Measurements from ENCODE around the gene TTC7B. TPM values are rescaled to one million over a fixed set of nuclear protein-coding genes. Genes with fewer than 3 reads are reported as not detected.

TTC7B gene
- total RNA-seq, 2 experiments from 2014 or later: 5.6 to 7.8 TPM

- Mint-ChIP-seq H3K27ac (no peak overlapping the region), H3K4me3 (no peak overlapping the region), H3K36me3 (ENCODE audit: low read depth) (no peaks in the 10 kb centered on the region), H3K9me3 (no peaks in the 10 kb centered on the region), H3K27me3 (peaks cover 2% of the 10 kb centered on the region), H3K4me1 (ENCODE audit: low read depth) (peaks cover under 1% of the 10 kb centered on the region)
- no peak for TF ChIP-seq CTCF (IDR thresholded peaks at IDR 0.05)
- ATAC-seq (no peak), DNase-seq (no peak)
- CTCF ChIA-PET: interaction anchor here (1.0 kb wide), 1 partner anchor 17 kb away, joined by 3 read pairs; no protein-coding TSS in a partner anchor
- POLR2A ChIA-PET: interaction anchor here (1.0 kb wide), 1 partner anchor 14 kb away, joined by 3 read pairs; no protein-coding TSS in a partner anchor
- intact Hi-C loops (cut with micrococcal nuclease): no loop called here
Measured at GRCh38 chr14:90714811-90715210, 101.4 kb downstream of the TTC7B start.

GRCh38 chr14:90704738-90705392, 111.4 kb downstream of the TTC7B start:
- no peak for DNase-seq
- no peaks in the 10 kb centered on the region for H3K9me3 Mint-ChIP-seq
- ChIA-PET CTCF (interaction anchor here (1.2 to 1.7 kb wide), 2 partner anchors 10 to 12 kb away, joined by 3 to 4 read pairs; no protein-coding TSS in a partner anchor), POLR2A (no interaction called here)
- intact Hi-C loops (cut with micrococcal nuclease): no loop called here
- H3K4me3 Mint-ChIP-seq: no peak overlapping the region
- H3K27me3 Mint-ChIP-seq: no peaks in the 10 kb centered on the region
- no peak overlapping the region for H3K27ac Mint-ChIP-seq
- no peaks in the 10 kb centered on the region for H3K36me3 Mint-ChIP-seq (ENCODE audit: low read depth)
- ATAC-seq: no peak
- H3K4me1 Mint-ChIP-seq (ENCODE audit: low read depth): no peaks in the 10 kb centered on the region
- TF ChIP-seq CTCF (IDR thresholded peaks at IDR 0.05): no peak

GRCh38 chr14:90703841-90704737, 112.1 kb downstream of the TTC7B start:
- Mint-ChIP-seq H3K4me1 (ENCODE audit: low read depth) (no peaks in the 10 kb centered on the region), H3K9me3 (no peaks in the 10 kb centered on the region), H3K27me3 (no peaks in the 10 kb centered on the region), H3K36me3 (ENCODE audit: low read depth) (no peaks in the 10 kb centered on the region), H3K27ac (no peak overlapping the region), H3K4me3 (no peak overlapping the region)
- DNase-seq (no peak), ATAC-seq (no peak)
- no peak for TF ChIP-seq CTCF (IDR thresholded peaks at IDR 0.05)
- ChIA-PET CTCF (interaction anchor here (1.2 to 1.7 kb wide), 2 partner anchors 9 to 11 kb away, joined by 3 to 4 read pairs; no protein-coding TSS in a partner anchor), POLR2A (no interaction called here)
- intact Hi-C loops (cut with micrococcal nuclease): no loop called here

GRCh38 chr14:90700933-90701776, 115.1 kb downstream of the TTC7B start:
- Mint-ChIP-seq H3K9me3 (no peaks in the 10 kb centered on the region), H3K27me3 (no peaks in the 10 kb centered on the region), H3K27ac (no peak overlapping the region), H3K36me3 (ENCODE audit: low read depth) (no peaks in the 10 kb centered on the region), H3K4me3 (no peak overlapping the region), H3K4me1 (ENCODE audit: low read depth) (no peaks in the 10 kb centered on the region)
- intact Hi-C loops (cut with micrococcal nuclease): no loop called here
- ATAC-seq (no peak), DNase-seq (no peak)
- CTCF ChIA-PET: no interaction called here
- POLR2A ChIA-PET: interaction anchor here (0.8 kb wide), 1 partner anchor 13 kb away, joined by 3 read pairs; no protein-coding TSS in a partner anchor
- TF ChIP-seq CTCF (IDR thresholded peaks at IDR 0.05): no peak

All from activated CD8-positive, alpha-beta T cell treated with anti-CD3 and anti-CD28 coated beads for 36 hours (primary cell).